ENCODE measurements around the gene SMAD7. TPM values are rescaled to one million over a fixed set of nuclear protein-coding genes. Genes with fewer than 3 reads are reported as not detected.

Gene SMAD7
- total and polyA plus RNA-seq, 2 donors (not counting 1 experiment from before 2014, with no cell fraction given): 6.1 to 16.3 TPM

DNA sequence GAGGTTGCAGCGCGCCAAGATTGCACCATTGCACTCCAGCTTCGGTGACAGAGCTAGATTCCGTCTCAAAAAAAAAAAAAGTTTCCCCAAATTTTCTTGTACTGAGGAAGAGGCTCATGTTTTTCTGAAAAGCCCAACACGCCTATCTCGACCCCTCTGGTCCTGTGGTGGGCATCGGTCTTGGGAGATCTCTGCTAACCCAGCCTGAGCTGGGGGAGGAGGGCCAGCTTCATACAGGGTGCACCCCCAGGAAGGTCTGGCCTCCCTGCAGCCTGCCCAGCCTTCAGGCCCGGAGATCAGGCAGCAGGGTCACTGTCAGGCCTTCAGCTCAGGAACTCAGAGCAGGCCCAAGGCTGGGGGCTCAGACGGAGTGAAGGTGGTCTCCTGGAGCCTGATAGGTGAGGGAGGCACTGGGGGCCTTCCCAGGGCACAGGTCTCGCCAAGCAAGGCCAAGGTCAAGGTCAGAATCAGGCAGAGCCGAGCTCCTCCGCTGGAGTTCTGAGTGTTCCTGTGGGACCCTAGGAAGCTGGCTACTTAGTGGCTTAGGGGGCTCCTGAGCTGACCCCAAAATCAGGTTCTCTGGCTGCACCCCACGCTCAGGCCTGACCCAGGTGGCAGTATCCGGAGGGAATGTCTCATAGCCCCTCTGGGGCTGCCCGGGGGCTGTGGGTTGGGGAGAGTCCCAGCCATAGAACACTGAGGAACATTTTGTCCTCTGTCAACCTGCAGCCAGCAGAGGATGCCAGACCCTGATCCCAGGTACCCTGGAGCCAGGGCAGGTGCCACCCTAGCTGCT is 37.9 kb upstream of the SMAD7 start:
- no peaks in the 10 kb centered on the region for H3K27me3 ChIP-seq (ENCODE audit: control insufficient read depth, insufficient read depth, low read length)
- no peaks in the 10 kb centered on the region for H3K9me3 ChIP-seq (ENCODE audit: control insufficient read depth, insufficient read depth, low read depth, low read length)
- no peaks in the 10 kb centered on the region for H4K20me1 ChIP-seq (ENCODE audit: control insufficient read depth, extremely low read depth, insufficient read depth, low read length)
- no peaks in the 10 kb centered on the region for H3K36me3 ChIP-seq (ENCODE audit: control insufficient read depth, insufficient read depth, low read length)
- H3K27ac ChIP-seq (ENCODE audit: insufficient read depth, low read length): no peak overlapping the region
- H3K79me2 ChIP-seq (ENCODE audit: control insufficient read depth, insufficient read depth, low read length): no peaks in the 10 kb centered on the region
- no peak overlapping the region for H3K4me3 ChIP-seq (replicated peaks in 1 of 4; ENCODE audit: control extremely low read depth in 1 of 4, insufficient read depth in 1 of 4, low read depth in 3 of 4, low read length in 4 of 4)
- H3K4me2 ChIP-seq (ENCODE audit: extremely low read depth, insufficient read depth, low read length): no peak overlapping the region
- DNase-seq (ENCODE audit: low read depth in 2 of 2): no peak
- no peak overlapping the region for H2AFZ ChIP-seq (ENCODE audit: low read length)
- H3K4me1 ChIP-seq (ENCODE audit: control insufficient read depth, extremely low read depth, insufficient read depth, low read length): peaks cover 24% of the 10 kb centered on the region
- TF ChIP-seq, protein P1, sequence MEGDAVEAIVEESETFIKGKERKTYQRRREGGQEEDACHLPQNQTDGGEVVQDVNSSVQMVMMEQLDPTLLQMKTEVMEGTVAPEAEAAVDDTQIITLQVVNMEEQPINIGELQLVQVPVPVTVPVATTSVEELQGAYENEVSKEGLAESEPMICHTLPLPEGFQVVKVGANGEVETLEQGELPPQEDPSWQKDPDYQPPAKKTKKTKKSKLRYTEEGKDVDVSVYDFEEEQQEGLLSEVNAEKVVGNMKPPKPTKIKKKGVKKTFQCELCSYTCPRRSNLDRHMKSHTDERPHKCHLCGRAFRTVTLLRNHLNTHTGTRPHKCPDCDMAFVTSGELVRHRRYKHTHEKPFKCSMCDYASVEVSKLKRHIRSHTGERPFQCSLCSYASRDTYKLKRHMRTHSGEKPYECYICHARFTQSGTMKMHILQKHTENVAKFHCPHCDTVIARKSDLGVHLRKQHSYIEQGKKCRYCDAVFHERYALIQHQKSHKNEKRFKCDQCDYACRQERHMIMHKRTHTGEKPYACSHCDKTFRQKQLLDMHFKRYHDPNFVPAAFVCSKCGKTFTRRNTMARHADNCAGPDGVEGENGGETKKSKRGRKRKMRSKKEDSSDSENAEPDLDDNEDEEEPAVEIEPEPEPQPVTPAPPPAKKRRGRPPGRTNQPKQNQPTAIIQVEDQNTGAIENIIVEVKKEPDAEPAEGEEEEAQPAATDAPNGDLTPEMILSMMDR (conservative IDR thresholded peaks at IDR 0.05 in 1 of 2, IDR thresholded peaks at IDR 0.05 in 1 of 2; ENCODE audit: low read depth in 1 of 2, low read length in 2 of 2): no peak
- no peak for TF ChIP-seq EZH2 (IDR thresholded peaks at IDR 0.05; ENCODE audit: low read length, missing control alignments)
- H3K9ac ChIP-seq (ENCODE audit: insufficient read depth, low read length): no peak overlapping the region

GRCh38 chr18:48987821-48988220 is 37.1 kb upstream of the SMAD7 start:
- Histone ChIP-seq H3K9me3 (ENCODE audit: control insufficient read depth, insufficient read depth, low read depth, low read length) (no peaks in the 10 kb centered on the region), H4K20me1 (ENCODE audit: control insufficient read depth, extremely low read depth, insufficient read depth, low read length) (no peaks in the 10 kb centered on the region), H2AFZ (ENCODE audit: low read length) (no peak overlapping the region), H3K4me3 (replicated peaks in 1 of 4; ENCODE audit: control extremely low read depth in 1 of 4, insufficient read depth in 1 of 4, low read depth in 3 of 4, low read length in 4 of 4) (no peak overlapping the region), H3K27me3 (ENCODE audit: control insufficient read depth, insufficient read depth, low read length) (no peaks in the 10 kb centered on the region), H3K27ac (ENCODE audit: insufficient read depth, low read length) (no peak overlapping the region), H3K9ac (ENCODE audit: insufficient read depth, low read length) (no peak overlapping the region), H3K4me1 (ENCODE audit: control insufficient read depth, extremely low read depth, insufficient read depth, low read length) (peaks cover 19% of the 10 kb centered on the region), H3K4me2 (ENCODE audit: extremely low read depth, insufficient read depth, low read length) (no peak overlapping the region), H3K79me2 (ENCODE audit: control insufficient read depth, insufficient read depth, low read length) (no peaks in the 10 kb centered on the region), H3K36me3 (ENCODE audit: control insufficient read depth, insufficient read depth, low read length) (no peaks in the 10 kb centered on the region)
- TF ChIP-seq EZH2 (IDR thresholded peaks at IDR 0.05; ENCODE audit: low read length, missing control alignments): no peak
- TF ChIP-seq, protein P1 (conservative IDR thresholded peaks at IDR 0.05 in 1 of 2, IDR thresholded peaks at IDR 0.05 in 1 of 2; ENCODE audit: low read depth in 1 of 2, low read length in 2 of 2): no peak
- no peak for DNase-seq (ENCODE audit: low read depth in 2 of 2)

GRCh38 chr18:48986851-48987761 is 36.3 kb upstream of the SMAD7 start:
- Histone ChIP-seq H3K4me2 (ENCODE audit: extremely low read depth, insufficient read depth, low read length) (no peak overlapping the region), H3K4me1 (ENCODE audit: control insufficient read depth, extremely low read depth, insufficient read depth, low read length) (peaks cover 15% of the 10 kb centered on the region), H3K27me3 (ENCODE audit: control insufficient read depth, insufficient read depth, low read length) (no peaks in the 10 kb centered on the region), H3K36me3 (ENCODE audit: control insufficient read depth, insufficient read depth, low read length) (no peaks in the 10 kb centered on the region), H3K9me3 (ENCODE audit: control insufficient read depth, insufficient read depth, low read depth, low read length) (no peaks in the 10 kb centered on the region), H2AFZ (ENCODE audit: low read length) (no peak overlapping the region), H4K20me1 (ENCODE audit: control insufficient read depth, extremely low read depth, insufficient read depth, low read length) (no peaks in the 10 kb centered on the region), H3K4me3 (replicated peaks in 1 of 4; ENCODE audit: control extremely low read depth in 1 of 4, insufficient read depth in 1 of 4, low read depth in 3 of 4, low read length in 4 of 4) (no peak overlapping the region), H3K27ac (ENCODE audit: insufficient read depth, low read length) (no peak overlapping the region), H3K79me2 (ENCODE audit: control insufficient read depth, insufficient read depth, low read length) (no peaks in the 10 kb centered on the region), H3K9ac (ENCODE audit: insufficient read depth, low read length) (no peak overlapping the region)
- TF ChIP-seq, protein P1 (conservative IDR thresholded peaks at IDR 0.05 in 1 of 2, IDR thresholded peaks at IDR 0.05 in 1 of 2; ENCODE audit: low read depth in 1 of 2, low read length in 2 of 2): no peak
- no peak for DNase-seq (ENCODE audit: low read depth in 2 of 2)

Measured in fibroblast of lung (primary cell).